GM21619 (cell line): ENCODE measurements around the gene CCDC154.
"Not testable (repeated sequence)": the region's sequence is repeated elsewhere in the genome, so short reads cannot be mapped to it uniquely, and the experiment has no call there.

Source experiments
- ATAC-seq: cut with Tn5 transposase; IDR thresholded peaks from one replicate; pipeline ENCODE4 v1.9.1; 2021; ENCODE audit not compliant: unreplicated experiment

The CCDC154 gene

GRCh38 chr16:1474082-1474795 lies 29.9 kb upstream of the CCDC154 start:
- ATAC-seq: peak; percentile 22

- no peak for ATAC-seq
These were observed 28.6 kb upstream of the CCDC154 start for GRCh38 chr16:1472974-1473373.

DNA sequence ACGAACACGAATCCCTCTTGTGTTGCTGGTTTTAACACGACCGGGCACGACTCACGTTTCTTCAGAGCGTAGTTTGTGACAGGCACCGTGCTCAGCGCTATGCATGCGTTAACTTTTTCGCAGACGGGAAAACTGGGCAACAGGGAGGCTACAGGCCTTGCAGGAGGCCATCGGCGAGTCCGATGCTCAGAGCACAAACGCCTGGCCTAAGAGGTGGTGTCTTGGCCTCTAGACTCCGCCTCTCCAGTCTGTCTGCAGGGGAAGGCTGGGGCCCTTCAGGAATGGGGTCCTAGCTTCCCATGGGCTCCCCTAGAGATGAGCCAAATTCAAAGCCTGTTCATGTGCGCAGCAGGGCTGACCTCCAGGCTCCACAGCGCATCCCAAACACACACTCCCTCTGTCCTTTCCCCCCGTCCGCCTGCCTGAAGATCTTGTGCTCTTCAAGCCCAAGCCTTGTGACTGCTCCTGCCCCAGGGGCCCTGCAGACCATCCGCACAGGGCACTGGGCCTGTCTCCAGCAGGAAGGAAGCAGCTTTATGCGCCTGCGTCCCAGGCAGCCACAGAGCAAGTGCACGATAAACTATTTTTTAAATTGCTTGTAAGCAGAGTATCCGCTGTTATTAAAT lies 27.3 kb upstream of the CCDC154 start:
- no peak for ATAC-seq

DNA sequence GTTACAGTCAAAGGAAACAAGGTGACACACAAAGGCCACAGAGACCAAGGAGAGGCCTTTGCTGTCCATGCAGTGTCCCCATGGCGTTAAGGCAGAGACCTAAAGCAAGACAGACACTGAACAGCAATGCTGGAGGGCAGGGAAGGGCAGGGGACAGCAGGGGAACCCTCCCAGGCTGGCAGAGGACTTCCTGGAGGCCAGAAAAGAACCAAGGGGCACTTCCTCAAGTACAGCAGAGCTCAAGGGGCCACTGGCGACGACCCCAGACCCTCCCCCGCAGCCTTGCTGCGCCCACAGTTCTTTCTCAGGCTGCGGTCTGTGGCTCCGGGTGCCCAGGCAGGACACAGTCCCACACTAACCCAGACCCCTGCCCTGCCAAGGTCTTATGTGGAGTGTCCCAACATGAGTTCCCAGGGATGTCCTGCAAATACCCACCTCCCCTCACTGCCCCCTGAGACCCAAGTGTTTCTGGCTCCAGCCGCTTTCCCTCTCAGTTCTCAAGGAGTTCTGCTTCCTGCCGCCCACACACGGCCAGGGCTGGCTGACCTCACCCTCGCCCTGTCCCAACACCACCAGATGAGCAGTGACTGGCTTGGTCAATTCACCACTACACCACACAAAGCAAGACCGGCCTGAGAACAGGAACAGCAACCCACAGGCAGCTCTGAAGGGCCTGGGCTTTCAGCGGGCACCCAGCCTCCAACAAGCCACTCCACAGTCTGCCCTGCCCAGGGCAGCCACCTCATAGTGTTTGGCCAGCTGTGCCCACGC lies 26.3 kb upstream of the CCDC154 start:
- ATAC-seq: no peak

GRCh38 chr16:1469693-1470201 lies 25.4 kb upstream of the CCDC154 start:
- no peak for ATAC-seq

DNA sequence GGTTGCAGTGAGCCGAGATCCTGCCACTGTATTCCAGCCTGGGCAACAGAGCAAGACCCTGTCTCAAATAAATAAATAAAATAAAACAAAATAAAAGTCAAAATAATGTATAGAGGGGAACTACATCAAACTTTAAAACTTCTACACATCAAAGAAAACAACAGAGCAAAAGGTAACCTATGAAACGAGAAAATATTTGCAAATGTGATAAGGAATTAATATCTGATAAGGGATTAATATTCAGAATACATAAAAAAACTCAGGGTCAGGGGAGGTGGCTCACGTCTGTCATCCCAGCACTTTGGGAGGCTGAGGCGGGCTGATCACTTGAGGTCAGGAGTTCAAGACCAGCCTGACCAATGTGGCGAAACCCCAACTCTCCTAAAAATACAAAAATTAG lies 24.8 kb upstream of the CCDC154 start:
- not testable (repeated sequence) for ATAC-seq

DNA sequence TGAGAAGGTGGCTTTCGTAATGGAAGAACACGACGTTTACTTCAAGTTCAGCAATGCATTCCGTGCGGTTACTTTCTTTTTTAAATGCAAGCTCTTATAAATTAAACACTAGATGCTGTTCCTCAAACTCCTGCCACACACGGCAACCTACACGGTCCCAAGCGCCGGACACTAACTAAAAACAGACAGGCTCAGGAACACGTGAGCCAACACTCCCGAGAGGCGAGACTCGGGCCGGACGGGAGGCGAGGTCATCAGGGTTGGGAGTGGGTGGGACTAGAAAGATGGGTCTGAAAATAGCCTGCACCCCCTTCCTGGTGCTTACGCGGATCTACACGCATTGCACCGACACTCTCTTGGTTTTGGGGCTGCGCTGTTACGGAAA lies 24.1 kb upstream of the CCDC154 start:
- ATAC-seq: no peak

DNA sequence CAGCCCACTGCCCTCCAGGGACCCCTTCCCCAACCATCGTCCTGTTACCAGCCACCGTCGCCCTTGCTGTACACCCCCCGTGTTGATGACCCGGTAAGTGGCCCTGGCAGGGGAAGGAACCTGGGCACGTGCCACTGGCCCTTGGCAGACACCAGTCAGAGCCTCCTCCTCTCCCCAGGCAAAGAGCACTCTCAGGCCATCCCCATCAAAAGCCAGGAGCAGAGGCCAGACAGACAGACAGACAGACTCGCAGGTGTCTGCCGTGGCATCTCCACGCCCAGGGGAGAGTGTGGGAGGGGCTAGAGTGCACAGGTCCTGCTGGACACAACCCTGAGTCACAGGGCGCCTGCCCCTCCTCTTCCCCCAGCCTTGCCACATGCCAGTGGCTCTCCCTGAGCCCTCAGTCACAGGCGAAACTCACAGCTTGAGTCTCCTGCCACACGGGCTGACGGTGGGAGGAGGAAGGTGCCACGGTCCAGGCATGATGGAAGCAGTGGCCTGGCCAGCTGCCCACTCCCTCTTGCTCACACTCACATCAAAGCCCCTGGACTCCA lies 22.7 kb upstream of the CCDC154 start:
- no peak for ATAC-seq

DNA sequence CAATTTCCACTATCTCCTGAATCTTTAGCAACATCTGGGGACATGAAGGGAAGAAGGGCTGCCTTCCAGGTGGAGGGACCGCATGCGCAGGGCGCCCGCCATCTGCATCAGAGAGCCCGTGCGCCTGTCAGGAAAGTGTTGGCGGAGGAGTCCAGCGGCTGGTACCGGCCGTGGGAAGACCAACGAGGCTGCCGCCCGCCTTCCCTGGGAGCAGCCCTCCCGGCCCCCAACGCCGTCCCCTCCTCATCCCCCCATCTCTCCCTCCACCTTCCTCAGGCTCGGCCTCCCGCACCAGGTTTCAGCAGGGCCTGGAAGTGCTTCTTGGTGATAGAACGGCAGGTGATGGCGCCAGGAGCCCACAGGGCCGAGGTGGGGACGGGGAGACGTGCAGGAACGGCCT lies 21.7 kb upstream of the CCDC154 start:
- ATAC-seq: no peak

- ATAC-seq: no peak
These were observed 21.2 kb upstream of the CCDC154 start for GRCh38 chr16:1465567-1465915.

GRCh38 chr16:1464894-1465566 lies 20.7 kb upstream of the CCDC154 start:
- no peak for ATAC-seq

- no peak for ATAC-seq
These were observed 20.0 kb upstream of the CCDC154 start for GRCh38 chr16:1464196-1464893.

DNA sequence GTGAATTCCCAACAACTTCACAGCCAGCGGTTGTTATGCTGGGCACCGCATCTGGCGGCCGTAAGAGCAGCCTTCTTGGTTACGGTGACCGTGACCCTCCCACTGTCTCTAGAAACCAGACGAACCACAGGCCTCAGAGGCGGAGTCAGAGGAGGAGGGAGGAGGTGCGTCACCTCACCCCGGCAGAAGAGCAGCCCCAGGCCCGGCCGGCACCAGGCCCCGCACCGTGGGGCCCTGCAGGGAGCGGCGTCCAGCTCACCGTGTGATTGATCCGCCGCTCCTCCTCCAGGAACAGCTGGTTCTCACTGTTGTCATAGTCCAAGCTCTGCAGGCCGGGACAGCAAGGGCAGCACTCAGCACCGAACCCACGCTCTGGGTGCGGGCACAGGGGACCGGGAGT lies 16.8 kb upstream of the CCDC154 start:
- no peak for ATAC-seq

- ATAC-seq: no peak
These were observed 16.3 kb upstream of the CCDC154 start for GRCh38 chr16:1460602-1461138.

DNA sequence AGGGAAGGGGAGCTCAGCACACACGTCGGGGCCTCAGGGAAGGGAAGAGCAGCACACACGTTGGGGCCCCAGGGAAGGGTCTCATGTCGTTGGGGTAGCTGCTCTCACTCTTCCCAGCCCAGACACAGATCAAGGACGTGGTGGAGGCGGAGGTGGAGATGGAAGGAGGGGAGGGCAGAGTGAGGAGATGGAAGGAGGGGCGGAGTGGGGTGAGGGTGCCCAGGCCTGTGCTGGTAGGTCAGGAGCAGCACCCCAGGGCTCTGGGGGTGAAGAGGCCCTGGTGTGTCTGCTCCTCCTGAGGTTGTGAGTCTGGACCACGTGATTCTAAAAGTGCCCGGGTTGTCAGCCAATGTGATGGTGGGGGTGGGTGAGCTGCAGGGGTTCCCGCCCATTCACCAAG lies 15.6 kb upstream of the CCDC154 start:
- no peak for ATAC-seq

GRCh38 chr16:1458977-1459341 lies 14.6 kb upstream of the CCDC154 start:
- ATAC-seq: no peak

DNA sequence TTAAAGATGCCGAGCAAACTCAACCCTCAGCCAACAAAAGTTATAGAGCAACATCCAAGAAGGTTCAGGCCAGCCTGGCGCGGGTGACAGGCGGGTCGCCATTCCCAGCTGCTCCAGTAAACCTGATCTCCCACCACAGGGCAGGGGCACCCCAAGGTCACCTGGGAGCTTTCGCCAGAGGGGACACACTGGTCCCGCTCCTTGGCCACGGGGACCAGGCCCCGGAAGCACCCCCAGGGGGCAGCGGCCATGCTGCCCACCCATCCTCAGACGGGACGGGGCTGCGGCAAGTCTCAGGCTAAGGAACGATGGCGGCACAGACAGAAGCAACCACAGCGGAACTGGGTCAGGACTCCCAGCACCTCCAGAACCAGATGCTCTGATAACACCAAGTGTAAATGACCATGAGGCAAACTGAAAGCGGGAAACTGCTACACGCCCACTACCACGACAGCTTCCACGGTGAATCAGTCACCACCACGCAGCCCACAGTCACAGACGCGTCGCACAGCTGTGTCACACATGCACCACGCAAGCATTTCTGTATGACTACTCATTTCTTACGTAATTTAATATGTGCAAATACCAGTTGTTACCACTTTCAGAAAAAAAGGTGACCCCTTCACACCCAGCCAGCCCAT lies 14.1 kb upstream of the CCDC154 start:
- no peak for ATAC-seq

DNA sequence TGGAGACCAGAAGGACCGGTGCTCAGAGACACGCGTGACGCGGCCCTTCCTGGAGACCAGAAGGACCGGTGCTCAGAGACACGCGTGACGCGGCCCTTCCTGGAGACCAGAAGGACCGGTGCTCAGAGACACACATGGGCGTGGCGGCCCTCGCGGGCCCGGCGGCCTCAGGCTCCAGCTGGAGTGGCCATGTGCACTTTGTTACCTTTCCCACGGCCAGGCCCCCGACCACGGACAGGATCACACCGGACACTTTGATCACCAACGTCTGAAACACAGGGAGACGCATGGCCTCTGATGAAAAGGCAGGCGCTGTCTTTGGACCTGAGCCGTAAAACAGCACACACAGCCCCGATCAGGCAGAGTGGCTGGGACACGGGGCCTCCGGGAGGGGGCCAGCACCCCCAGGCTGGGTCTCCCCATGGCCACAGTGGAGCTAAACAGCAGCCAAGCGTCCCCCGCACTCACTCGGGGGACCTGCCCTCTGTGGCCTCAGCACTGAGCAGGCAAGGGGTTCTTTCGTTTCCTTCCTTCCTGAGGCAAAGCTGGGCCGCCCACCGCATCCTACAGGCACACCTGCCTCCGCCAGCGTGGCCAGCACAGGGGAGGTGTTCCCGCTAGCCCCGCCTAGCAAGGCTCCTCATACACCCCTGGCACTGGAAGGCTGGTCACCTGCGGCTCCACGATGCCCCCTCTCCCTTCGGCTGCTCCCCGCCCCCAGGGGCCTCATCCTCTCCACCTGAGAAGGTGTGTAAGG lies 13.3 kb upstream of the CCDC154 start:
- ATAC-seq: no peak

DNA sequence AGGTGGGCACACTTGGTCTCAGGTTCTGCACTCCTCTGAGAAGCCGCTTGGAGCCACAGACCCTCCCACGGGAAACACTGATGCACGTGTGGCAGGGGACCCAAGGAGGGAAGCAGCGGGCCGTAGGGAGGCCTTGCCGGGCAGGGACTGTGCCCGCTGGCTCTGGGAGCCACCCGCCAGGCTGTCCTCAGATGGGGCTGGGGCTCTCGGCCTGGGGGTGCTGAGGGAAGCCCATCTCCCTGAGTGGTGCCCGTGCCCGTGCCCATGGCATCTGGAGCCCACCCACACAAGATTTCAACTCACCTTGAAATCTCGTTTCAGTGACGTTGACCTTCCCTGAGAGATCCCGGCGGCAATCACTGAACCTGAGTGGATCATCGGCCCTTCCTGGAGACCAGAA lies 12.6 kb upstream of the CCDC154 start:
- no peak for ATAC-seq
